GM21367 (cell line): ENCODE data around the gene ERC2.

Source experiments
- ATAC-seq: cut with Tn5 transposase; IDR thresholded peaks from one replicate; pipeline ENCODE4 v1.9.1; 2021; ENCODE audit not compliant: unreplicated experiment

The ERC2 gene

DNA sequence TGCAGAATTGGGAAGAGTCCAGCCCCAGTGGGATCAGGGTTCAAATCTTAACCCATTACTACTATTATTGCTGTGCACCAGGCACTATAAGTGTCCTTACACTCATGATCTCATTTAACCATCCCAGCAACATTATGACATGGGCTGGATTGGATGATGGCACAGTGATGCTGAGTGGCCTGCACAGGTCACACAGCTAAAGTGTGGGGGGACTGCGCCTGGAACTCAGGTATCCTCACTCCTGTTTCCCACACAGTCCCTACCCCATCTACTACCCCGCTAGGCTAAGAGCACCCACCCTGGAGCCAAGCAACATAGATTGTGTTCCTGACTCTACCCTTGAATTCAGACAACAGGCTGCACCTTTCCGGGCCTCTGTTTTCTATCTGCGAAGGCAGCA lies 997.2 kb downstream of the ERC2 start:
- no peak for ATAC-seq

DNA sequence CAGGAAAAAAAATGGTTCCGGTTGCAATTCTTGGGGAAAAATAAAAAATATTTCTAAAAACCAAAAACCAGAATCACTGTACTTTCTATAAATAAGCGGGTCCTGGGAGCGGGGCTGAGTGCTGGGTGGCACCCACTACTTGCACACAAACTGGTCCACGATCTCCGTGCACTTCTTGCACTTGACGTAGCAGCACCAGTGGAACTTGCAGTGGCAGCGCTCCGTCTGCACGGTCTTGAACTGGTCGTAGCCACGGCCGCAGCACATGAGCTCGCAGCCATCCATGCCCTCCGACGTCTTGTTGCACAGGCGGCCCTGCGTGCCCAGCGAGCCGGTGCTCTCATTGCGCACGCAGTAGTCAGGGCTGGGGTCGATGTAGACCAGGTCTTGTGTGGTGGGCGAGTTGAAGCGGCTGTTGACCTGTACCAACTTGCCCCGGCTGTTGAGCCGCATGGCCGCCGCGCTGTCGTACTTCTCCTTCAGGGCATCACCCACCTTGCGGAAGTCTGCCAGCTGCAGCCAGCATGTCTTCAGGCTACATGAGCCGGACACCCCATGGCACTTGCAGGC lies 998.2 kb downstream of the ERC2 start:
- ATAC-seq: no peak

DNA sequence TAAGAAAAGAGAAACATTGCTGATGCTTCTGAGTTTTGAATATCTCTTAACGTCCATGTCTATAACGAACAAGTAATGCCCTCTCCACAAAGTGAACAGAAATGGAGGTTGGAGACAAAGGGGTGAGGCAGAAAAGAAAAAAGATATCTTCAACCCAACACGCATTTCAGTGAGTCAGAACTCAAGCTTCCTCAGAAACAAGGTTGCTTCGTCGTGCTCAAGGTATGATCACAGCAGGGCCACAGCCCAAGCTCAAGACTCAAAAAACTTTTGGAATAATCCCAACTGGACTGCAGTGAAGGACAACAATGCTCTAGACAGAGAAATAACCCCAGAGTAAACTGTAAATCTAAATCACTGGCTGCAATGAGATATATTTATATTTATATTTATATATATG lies 1000.0 kb downstream of the ERC2 start:
- ATAC-seq: no peak

DNA sequence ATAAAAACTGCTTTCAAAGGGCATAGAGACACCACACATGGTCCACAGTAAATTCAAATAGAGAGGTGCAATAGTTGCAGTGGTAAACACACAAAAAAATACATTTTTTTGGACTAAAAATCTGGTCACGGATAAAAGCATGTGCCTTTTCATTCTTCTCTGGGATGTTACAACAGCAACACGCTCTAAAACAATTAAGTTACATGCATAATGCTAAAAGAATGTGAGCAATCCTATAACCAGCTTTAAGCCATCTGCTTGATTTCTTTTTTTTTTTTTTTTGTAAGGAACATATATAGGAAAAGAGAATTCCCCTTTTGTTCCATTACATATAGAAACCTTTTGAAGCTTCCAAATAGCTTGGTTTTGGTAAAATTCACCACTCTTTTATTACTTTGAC lies 1001.2 kb downstream of the ERC2 start:
- ATAC-seq: no peak

DNA sequence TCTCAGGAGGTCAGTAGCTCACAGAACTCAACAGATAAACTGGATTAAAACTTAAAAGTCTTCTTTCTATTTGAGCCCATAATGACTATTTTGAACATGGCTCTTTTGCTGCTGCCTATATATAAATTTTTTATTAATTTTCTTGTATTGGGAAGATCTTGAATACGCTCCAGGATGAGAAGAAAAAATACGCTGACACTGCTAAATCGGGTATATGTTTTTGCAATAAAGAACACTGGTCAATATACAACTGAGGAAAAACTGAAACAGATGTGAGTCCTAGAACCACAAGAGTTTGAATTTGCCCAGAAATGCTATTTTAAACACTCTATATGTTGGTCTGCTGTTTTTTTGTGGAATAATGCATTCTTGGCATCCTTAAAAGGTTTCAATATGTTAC lies 1001.7 kb downstream of the ERC2 start:
- ATAC-seq: no peak

DNA sequence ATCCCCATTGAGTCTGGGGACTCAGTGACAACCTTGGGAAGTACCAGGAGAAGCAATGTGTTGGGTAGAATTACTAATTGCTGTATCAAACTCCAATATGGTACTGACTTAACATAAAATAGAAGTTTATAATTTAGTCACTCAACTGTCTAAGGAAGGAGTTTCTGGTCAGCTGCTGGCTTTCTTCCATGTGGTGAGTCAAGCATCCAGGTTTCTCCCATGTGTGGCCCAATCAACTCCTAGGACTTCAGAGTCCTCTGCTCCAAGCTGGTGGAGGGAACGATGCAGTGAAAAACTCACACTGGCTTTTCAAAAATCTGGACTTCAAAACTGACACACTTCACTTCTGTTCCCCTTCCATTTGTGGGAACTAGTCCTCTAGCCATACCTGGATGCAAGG lies 1006.4 kb downstream of the ERC2 start:
- ATAC-seq: no peak

DNA sequence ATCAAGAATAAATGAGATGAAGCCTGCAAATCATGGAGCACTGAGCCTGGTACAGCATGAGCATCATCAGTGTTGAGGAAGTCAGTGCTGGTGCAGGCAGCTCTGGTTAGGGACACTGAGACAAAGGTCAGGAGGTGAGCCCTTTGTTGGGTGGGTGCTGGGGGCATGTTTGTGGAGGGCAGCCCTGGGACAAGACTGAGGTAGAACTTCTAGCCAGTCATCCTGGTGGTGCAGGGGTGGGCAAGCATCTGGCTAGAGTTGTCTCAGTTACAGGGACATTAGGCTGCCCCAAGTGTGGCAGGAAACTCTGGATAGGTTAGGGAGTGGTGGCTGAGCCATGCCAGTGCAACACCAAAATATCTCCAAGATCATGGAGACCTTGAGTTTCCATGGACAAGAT lies 1008.4 kb downstream of the ERC2 start:
- no peak for ATAC-seq
